ENCODE data around the gene RNF227. TPM values are rescaled to one million over a fixed set of nuclear protein-coding genes. Genes with fewer than 3 reads are reported as not detected.

Gene RNF227
- 1 to 10 TPM in 2 of 4 donors, under 1 TPM in 1, not detected in 1; 0.75 to 3.4 (median 2.7) TPM for total RNA-seq

GRCh38 chr17:7915611-7916384 lies at the start of gene RNF227:
TSS of gene RNF227 (minus strand) at chr17:7916289. CDS start at chr17:7916195, 94 bp downstream.
- H3K36me3 ChIP-seq, result peaks cover 0 to 3% (median 0%) of the 10 kb centered on the region in 4 donors
- H3K9me3 ChIP-seq, result no peaks in the 10 kb centered on the region
- TF ChIP-seq EP300 (IDR thresholded peaks at IDR 0.05; ENCODE audit: low read depth) (no peak), POLR2A (IDR thresholded peaks at IDR 0.05) (peak; percentile 20), POLR2AphosphoS5 (IDR thresholded peaks at IDR 0.05) (peak in 2 of 3 donors; percentile 37 to 69)
- TF ChIP-seq, protein P1, sequence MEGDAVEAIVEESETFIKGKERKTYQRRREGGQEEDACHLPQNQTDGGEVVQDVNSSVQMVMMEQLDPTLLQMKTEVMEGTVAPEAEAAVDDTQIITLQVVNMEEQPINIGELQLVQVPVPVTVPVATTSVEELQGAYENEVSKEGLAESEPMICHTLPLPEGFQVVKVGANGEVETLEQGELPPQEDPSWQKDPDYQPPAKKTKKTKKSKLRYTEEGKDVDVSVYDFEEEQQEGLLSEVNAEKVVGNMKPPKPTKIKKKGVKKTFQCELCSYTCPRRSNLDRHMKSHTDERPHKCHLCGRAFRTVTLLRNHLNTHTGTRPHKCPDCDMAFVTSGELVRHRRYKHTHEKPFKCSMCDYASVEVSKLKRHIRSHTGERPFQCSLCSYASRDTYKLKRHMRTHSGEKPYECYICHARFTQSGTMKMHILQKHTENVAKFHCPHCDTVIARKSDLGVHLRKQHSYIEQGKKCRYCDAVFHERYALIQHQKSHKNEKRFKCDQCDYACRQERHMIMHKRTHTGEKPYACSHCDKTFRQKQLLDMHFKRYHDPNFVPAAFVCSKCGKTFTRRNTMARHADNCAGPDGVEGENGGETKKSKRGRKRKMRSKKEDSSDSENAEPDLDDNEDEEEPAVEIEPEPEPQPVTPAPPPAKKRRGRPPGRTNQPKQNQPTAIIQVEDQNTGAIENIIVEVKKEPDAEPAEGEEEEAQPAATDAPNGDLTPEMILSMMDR (IDR thresholded peaks at IDR 0.05), result no peak
- H3K27ac ChIP-seq, result peak within 1 kb of the TSS; percentile 86 to 97 (median 92)
- no peaks in the 10 kb centered on the region for H3K27me3 ChIP-seq
- intact Hi-C loops (cut with DNase I; ENCODE audit: low total_unique reads) (no loop called here), in situ Hi-C loops (cut with MboI; ENCODE audit: low pct_ligation_motif_present in 1 of 4, low pct_unique_long_range_greater_than_20kb in 1 of 4, low sequenced_read_pairs in 3 of 4) (no loop called here)
- peaks cover 6 to 27% (median 20%) of the 10 kb centered on the region in 4 donors for H3K4me1 ChIP-seq
- peak within 1 kb of the TSS; percentile 35 to 61 (median 48) for H3K4me3 ChIP-seq
- 1% methylated on average over 90 of the region's 100 CpGs; no CpG with 5 or more reads in 1 of the 2 donors for WGBS, 2 donors (ENCODE audit: low coverage in 1 of 2)
- peak; percentile 94 for DNase-seq

GRCh38 chr17:7961421-7961820 lies 45.3 kb upstream of the RNF227 start:
- no peak for TF ChIP-seq EP300 (IDR thresholded peaks at IDR 0.05; ENCODE audit: low read depth)
- TF ChIP-seq, protein P1 (IDR thresholded peaks at IDR 0.05), result no peak
- TF ChIP-seq POLR2AphosphoS5 (IDR thresholded peaks at IDR 0.05), result no peak
- no peak for TF ChIP-seq POLR2A (IDR thresholded peaks at IDR 0.05)
- no peaks in the 10 kb centered on the region for H3K36me3 ChIP-seq
- peaks cover 10% of the 10 kb centered on the region for H3K27me3 ChIP-seq
- 26 to 41% methylated on average over 2 of the region's 2 CpGs for WGBS, 2 donors (ENCODE audit: low coverage in 1 of 2)
- intact Hi-C loops (cut with DNase I; ENCODE audit: low total_unique reads) (no loop called here), in situ Hi-C loops (cut with MboI; ENCODE audit: low pct_ligation_motif_present in 1 of 4, low pct_unique_long_range_greater_than_20kb in 1 of 4, low sequenced_read_pairs in 3 of 4) (no loop called here)
- H3K9me3 ChIP-seq, result no peaks in the 10 kb centered on the region
- DNase-seq, result no peak
- no peak overlapping the region for H3K4me3 ChIP-seq
- no peaks in the 10 kb centered on the region for H3K4me1 ChIP-seq
- no peak overlapping the region for H3K27ac ChIP-seq

DNA sequence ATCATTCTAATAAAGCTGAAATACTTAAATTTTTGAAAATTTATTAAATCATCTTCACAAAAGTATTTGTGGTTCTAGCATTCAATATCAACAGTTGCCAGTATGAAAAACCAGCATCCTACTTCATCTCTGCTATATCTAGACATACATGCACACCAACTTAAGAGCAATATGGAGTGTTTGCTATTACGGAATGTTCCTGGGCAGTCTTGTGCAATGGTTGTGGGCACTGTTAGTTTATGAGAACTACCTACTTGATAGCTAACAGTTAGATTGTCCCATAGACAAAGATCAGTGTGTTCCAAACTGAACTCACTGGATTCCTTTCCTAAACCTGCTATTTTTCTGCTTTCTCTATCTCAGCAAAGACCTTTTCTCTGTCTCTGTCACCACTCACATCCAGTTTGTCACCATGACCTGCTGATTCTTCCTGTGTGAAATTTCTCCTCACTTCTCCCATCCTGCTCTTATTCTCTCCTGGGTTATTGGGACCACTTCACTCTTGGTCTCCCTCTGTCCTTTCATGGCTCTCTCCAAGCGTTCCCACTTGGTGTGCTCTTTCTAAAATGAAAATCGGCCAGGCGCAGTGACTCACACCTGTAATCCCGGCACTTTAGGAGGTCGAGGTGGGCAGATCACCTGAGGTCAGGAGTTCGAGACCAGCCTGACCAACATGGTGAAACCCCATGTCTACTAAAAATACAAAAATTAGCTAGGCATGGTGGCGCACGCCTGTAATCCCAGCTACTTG lies 43.6 kb upstream of the RNF227 start:
- 88 to 90% methylated on average over 3 to 9 of the region's 9 CpGs for WGBS, 2 donors (ENCODE audit: low coverage in 1 of 2)
- Histone ChIP-seq H3K27ac (no peak overlapping the region), H3K4me3 (no peak overlapping the region), H3K27me3 (peaks cover 10% of the 10 kb centered on the region), H3K36me3 (no peaks in the 10 kb centered on the region), H3K4me1 (no peaks in the 10 kb centered on the region), H3K9me3 (no peaks in the 10 kb centered on the region)
- intact Hi-C loops (cut with DNase I; ENCODE audit: low total_unique reads) (no loop called here), in situ Hi-C loops (cut with MboI; ENCODE audit: low pct_ligation_motif_present in 1 of 4, low pct_unique_long_range_greater_than_20kb in 1 of 4, low sequenced_read_pairs in 3 of 4) (no loop called here)
- DNase-seq, result no peak
- no peak for TF ChIP-seq POLR2A (IDR thresholded peaks at IDR 0.05)
- no peak for TF ChIP-seq EP300 (IDR thresholded peaks at IDR 0.05; ENCODE audit: low read depth)
- TF ChIP-seq, protein P1 (IDR thresholded peaks at IDR 0.05), result no peak
- TF ChIP-seq POLR2AphosphoS5 (IDR thresholded peaks at IDR 0.05), result no peak

All from transverse colon (tissue), 4 donors.